Right lobe of liver (tissue), 4 donors: Measurements from ENCODE around the gene SIGLEC5.

Experiments used
- CTCF ChIP-seq, 4 donors: fragments of 200-600 bp in 3 of 4; fragments of 450-650 bp in 1 of 4; IDR thresholded peaks; one replicate each; pipeline versions ENCODE4 v1.5.1 to v1.8.0; 2016 to 2022; ENCODE audit warnings: antibody characterized with exemption in 4 of 4, mild to moderate bottlenecking in 2 of 4
- POLR2A ChIP-seq: fragments of 450-650 bp; IDR thresholded peaks from one replicate; pipeline ENCODE4 v1.6.1; 2017; ENCODE audit warnings: antibody characterized with exemption, mild to moderate bottlenecking
- donor health status: DM: no; HTN: no; CAD: no.
- donor health status: DM: no; HTN: no; CAD: no.
- donor health status: DM: no; HTN: yes; CAD: no.

- no peak for TF ChIP-seq CTCF (IDR thresholded peaks at IDR 0.05)
- TF ChIP-seq POLR2A: no peak
Measured at GRCh38 chr19:51627491-51628138, 2.6 kb downstream of the SIGLEC5 start.
